Measurements from ENCODE around the gene EPB41L4B. TPM values are rescaled to one million over a fixed set of nuclear protein-coding genes. Genes with fewer than 3 reads are reported as not detected.

EPB41L4B gene
- total RNA-seq, 1 experiment from 2014 or later, result 4.6 TPM

DNA sequence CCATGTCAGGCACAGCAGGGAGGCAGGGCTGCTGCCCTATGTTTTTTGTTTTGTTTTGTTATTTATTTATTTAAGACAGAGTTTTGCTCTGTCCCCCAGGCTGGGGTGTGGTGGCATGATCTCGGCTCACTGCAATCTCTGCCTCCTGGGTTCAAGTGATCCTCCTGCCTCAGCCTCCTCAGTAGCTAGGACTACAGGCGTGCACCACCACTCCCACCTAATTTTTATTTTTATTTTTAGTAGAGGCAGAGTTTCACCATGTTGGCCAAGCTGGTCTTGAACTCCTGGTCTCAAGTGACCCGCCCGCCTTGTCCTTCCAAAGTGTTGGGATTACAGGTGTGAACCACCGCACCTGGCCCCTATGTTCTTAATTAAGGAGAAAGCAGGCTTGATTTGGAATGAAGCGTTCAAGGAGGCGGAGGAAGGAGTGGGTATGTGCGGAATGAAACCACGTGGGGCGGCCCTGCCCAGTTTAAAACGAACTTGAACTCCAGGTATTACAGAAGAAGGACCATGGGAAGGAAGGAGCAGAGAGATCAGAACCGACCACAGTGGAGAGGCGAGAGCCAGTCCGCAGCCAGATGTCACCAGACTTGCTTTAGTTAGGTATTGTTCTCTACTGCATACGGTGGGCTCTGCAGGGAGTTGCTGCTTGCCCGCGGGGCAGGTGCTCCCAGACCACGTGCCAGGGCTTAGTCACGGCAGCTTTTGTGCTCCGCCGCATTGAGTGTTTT, 34.9 kb upstream of the EPB41L4B start:
- Mint-ChIP-seq H3K4me1 (ENCODE audit: low read depth, unreplicated experiment) (no peaks in the 10 kb centered on the region), H3K4me3 (ENCODE audit: low read depth, unreplicated experiment) (no peak overlapping the region), H3K9me3 (ENCODE audit: low read depth, unreplicated experiment) (no peaks in the 10 kb centered on the region), H3K27ac (ENCODE audit: unreplicated experiment) (no peak overlapping the region), H3K36me3 (ENCODE audit: insufficient read depth, unreplicated experiment) (no peaks in the 10 kb centered on the region), H3K27me3 (ENCODE audit: unreplicated experiment) (no peaks in the 10 kb centered on the region)
- CTCF ChIA-PET, result no interaction called here
- intact Hi-C loops (cut with micrococcal nuclease; ENCODE audit: unreplicated experiment), result no loop called here
- no peak for DNase-seq
- TF ChIP-seq, protein P1, sequence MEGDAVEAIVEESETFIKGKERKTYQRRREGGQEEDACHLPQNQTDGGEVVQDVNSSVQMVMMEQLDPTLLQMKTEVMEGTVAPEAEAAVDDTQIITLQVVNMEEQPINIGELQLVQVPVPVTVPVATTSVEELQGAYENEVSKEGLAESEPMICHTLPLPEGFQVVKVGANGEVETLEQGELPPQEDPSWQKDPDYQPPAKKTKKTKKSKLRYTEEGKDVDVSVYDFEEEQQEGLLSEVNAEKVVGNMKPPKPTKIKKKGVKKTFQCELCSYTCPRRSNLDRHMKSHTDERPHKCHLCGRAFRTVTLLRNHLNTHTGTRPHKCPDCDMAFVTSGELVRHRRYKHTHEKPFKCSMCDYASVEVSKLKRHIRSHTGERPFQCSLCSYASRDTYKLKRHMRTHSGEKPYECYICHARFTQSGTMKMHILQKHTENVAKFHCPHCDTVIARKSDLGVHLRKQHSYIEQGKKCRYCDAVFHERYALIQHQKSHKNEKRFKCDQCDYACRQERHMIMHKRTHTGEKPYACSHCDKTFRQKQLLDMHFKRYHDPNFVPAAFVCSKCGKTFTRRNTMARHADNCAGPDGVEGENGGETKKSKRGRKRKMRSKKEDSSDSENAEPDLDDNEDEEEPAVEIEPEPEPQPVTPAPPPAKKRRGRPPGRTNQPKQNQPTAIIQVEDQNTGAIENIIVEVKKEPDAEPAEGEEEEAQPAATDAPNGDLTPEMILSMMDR (IDR thresholded peaks at IDR 0.05; ENCODE audit: unreplicated experiment), result no peak
- BruUV-seq (replicated peaks), result no TSS peak

DNA sequence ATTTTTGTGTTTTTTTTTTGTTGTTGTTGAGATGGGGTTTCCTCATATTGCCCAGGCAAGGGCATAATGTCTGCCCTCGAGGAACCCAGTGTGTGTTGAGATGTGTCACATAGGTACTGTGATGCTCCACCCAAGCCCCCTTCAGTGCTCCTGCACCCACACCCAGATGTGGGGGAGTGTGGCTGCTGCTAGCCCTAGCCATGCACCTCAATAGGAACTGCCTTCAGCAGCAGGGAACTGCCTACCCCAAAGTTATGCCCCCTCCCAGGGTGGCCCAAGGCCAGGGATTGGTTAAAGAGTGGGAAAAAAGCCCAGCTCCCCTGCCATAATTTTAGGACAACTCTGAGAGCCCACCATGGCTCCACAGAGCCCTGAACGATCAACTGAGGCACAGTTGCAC, 33.3 kb upstream of the EPB41L4B start:
- Mint-ChIP-seq H3K36me3 (ENCODE audit: insufficient read depth, unreplicated experiment) (no peaks in the 10 kb centered on the region), H3K4me3 (ENCODE audit: low read depth, unreplicated experiment) (no peak overlapping the region), H3K4me1 (ENCODE audit: low read depth, unreplicated experiment) (no peaks in the 10 kb centered on the region), H3K9me3 (ENCODE audit: low read depth, unreplicated experiment) (no peaks in the 10 kb centered on the region), H3K27ac (ENCODE audit: unreplicated experiment) (no peak overlapping the region), H3K27me3 (ENCODE audit: unreplicated experiment) (no peaks in the 10 kb centered on the region)
- BruUV-seq (replicated peaks), result no TSS peak
- TF ChIP-seq, protein P1 (IDR thresholded peaks at IDR 0.05; ENCODE audit: unreplicated experiment), result no peak
- DNase-seq, result no peak
- intact Hi-C loops (cut with micrococcal nuclease; ENCODE audit: unreplicated experiment), result no loop called here
- CTCF ChIA-PET, result no interaction called here

DNA sequence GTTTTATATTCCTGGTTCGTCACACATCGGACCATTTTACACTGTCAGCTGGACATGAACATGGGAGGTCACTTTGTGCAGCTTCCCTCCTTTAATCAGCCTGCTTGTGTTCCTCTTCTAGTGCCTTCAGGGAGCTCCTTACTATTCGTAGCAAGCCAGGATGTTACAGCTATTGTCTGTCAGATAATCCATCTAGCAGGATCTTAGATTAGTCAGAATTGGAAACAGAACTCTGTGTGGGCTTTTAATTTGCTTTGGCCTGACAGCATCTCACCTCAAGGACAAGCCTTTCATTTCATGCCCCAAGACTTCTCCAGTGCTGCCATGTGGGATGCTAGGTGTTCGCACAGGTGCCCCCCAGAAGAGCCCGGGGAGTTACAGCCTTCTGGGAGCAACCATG, 30.2 kb upstream of the EPB41L4B start:
- BruUV-seq (replicated peaks), result no TSS peak
- H3K4me3 Mint-ChIP-seq (ENCODE audit: low read depth, unreplicated experiment), result no peak overlapping the region
- H3K27me3 Mint-ChIP-seq (ENCODE audit: unreplicated experiment), result no peaks in the 10 kb centered on the region
- DNase-seq, result no peak
- intact Hi-C loops (cut with micrococcal nuclease; ENCODE audit: unreplicated experiment), result no loop called here
- H3K9me3 Mint-ChIP-seq (ENCODE audit: low read depth, unreplicated experiment), result no peaks in the 10 kb centered on the region
- TF ChIP-seq, protein P1 (IDR thresholded peaks at IDR 0.05; ENCODE audit: unreplicated experiment), result no peak
- no peak overlapping the region for H3K27ac Mint-ChIP-seq (ENCODE audit: unreplicated experiment)
- peaks cover 5% of the 10 kb centered on the region for H3K4me1 Mint-ChIP-seq (ENCODE audit: low read depth, unreplicated experiment)
- H3K36me3 Mint-ChIP-seq (ENCODE audit: insufficient read depth, unreplicated experiment), result no peaks in the 10 kb centered on the region
- CTCF ChIA-PET, result no interaction called here

DNA sequence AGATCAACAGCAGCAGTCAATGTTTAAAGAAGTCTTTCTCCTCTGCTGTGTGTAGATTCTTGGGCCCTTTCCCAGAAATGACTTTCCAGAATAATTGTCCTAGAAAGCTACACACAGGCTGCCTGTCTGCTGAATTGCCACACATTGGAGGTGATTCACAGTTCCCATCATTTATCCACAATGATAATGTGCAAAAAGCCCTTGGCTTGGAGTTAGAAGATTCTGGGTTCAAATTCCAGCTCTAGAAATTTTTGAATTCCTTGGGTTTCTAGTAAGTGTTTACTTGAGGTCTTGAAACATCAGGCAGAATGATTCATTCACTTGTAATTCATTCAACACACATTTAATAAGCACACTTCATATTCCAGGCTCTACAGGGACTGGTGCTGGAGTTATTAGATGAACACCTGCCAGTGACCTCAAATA, 28.6 kb upstream of the EPB41L4B start:
- Mint-ChIP-seq H3K4me3 (ENCODE audit: low read depth, unreplicated experiment) (no peak overlapping the region), H3K27me3 (ENCODE audit: unreplicated experiment) (no peaks in the 10 kb centered on the region), H3K36me3 (ENCODE audit: insufficient read depth, unreplicated experiment) (peaks cover 4% of the 10 kb centered on the region), H3K9me3 (ENCODE audit: low read depth, unreplicated experiment) (no peaks in the 10 kb centered on the region), H3K27ac (ENCODE audit: unreplicated experiment) (no peak overlapping the region), H3K4me1 (ENCODE audit: low read depth, unreplicated experiment) (peaks cover 5% of the 10 kb centered on the region)
- BruUV-seq (replicated peaks), result no TSS peak
- CTCF ChIA-PET, result interaction anchor here (0.6 to 1.3 kb wide), 2 partner anchors 18 to 21 kb away, joined by 3 read pairs; no protein-coding TSS in a partner anchor
- intact Hi-C loops (cut with micrococcal nuclease; ENCODE audit: unreplicated experiment), result loop anchor here (5.0 to 10.0 kb wide), 2 partner anchors 105 to 157 kb away; no protein-coding TSS in a partner anchor
- TF ChIP-seq, protein P1 (IDR thresholded peaks at IDR 0.05; ENCODE audit: unreplicated experiment), result no peak
- no peak for DNase-seq
